Measurements from ENCODE around the gene IFNAR2.

DNA sequence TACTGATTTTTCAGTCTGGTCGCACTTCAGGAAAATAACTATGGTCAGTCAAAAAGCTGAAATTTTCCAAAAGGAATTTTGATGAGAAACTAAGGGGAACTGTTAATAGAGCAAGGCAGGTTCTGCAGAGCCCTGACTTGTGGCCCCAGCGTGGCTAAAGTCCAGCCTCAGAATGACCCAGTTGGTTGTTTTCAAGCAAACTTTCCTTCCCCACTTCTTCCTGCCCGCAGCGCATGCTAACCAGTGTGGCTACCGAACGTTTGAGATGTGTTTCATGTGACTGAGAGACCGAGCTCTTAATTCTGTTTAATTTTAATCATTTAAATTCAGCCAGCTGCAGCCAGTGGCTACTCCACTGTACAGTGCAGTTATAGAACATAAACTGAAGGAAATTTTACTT lies 30.3 kb downstream of the IFNAR2 start:
- TF ChIP-seq EZH2 (IDR thresholded peaks at IDR 0.05; ENCODE audit: insufficient read depth, low read length): no peak
- TF ChIP-seq, protein P1, sequence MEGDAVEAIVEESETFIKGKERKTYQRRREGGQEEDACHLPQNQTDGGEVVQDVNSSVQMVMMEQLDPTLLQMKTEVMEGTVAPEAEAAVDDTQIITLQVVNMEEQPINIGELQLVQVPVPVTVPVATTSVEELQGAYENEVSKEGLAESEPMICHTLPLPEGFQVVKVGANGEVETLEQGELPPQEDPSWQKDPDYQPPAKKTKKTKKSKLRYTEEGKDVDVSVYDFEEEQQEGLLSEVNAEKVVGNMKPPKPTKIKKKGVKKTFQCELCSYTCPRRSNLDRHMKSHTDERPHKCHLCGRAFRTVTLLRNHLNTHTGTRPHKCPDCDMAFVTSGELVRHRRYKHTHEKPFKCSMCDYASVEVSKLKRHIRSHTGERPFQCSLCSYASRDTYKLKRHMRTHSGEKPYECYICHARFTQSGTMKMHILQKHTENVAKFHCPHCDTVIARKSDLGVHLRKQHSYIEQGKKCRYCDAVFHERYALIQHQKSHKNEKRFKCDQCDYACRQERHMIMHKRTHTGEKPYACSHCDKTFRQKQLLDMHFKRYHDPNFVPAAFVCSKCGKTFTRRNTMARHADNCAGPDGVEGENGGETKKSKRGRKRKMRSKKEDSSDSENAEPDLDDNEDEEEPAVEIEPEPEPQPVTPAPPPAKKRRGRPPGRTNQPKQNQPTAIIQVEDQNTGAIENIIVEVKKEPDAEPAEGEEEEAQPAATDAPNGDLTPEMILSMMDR (IDR thresholded peaks at IDR 0.05; ENCODE audit: insufficient read depth, low read depth, low read length): no peak
